Erythroblast (primary cell): ENCODE measurements around the gene CEP41.

Experiments used
- GATA1 ChIP-seq: IDR thresholded peaks from 2 replicates; pipeline ENCODE4 v1.6.1; 2011; ENCODE audit warnings: low read depth, mild to moderate bottlenecking, control low read depth, low read length, moderate library complexity
- POLR2A ChIP-seq: IDR thresholded peaks from 2 replicates; pipeline ENCODE4 v1.6.1; 2011; ENCODE audit warnings: mild to moderate bottlenecking, low read length

DNA sequence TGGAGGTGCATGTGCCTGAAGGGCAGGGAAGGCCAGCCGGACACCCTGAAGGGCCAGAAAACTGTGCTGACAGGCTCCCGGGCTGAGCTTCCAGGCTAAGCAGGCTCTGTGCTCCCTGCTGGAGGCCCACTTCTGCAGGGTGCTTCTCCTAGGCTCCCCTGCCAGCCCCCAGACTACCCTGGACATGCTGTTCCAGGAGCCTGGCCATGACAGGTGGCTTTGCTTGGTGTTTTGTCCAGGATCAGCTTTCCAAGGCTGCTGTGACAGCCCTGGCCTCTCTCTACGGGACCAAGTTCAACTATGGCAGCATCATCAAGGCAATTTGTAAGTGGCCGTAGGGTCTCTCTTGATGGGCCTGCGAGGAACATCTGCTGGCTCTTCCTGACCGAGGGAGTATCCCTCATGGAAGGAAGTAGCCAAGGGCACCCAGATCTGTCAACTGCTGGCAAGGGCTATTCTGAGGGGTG is 55.2 kb downstream of the CEP41 start:
- TF ChIP-seq POLR2A (no peak), GATA1 (no peak)
